A673 (cell line): ENCODE results near the gene RAC2.

ENCODE experiments used
- CTCF ChIP-seq: fragments of 300-800, 200-600 bp; sonication (generic); conservative IDR thresholded peaks from 2 replicates; pipeline ENCODE4 v1.5.1; 2017; ENCODE audit warnings: low read depth, mild to moderate bottlenecking, antibody characterized with exemption, low read length, moderate library complexity, mixed read lengths
- EZH2 ChIP-seq: fragments of 200-600 bp; sonication (generic); IDR thresholded peaks from 2 replicates; pipeline ENCODE4 v1.6.1; 2017; ENCODE audit warnings: borderline replicate concordance, low read depth, mild to moderate bottlenecking, mixed read lengths, antibody characterized with exemption, low read length; ENCODE audit not compliant: poor library complexity, severe bottlenecking

- TF ChIP-seq CTCF: no peak
- TF ChIP-seq EZH2: no peak
Measured at GRCh38 chr22:37212174-37212906, 31.7 kb downstream of the RAC2 start, which contains the start of gene SSTR3.
